HepG2 (cell line): ENCODE data around the gene TRPC4AP. TPM values are rescaled to one million over a fixed set of nuclear protein-coding genes. Genes with fewer than 3 reads are reported as not detected.

Experiments
- ATF7 ChIP-seq, 2 experiments: fragments of 450-650 bp in 1 of 2; sonication (generic) in 1 of 2; formaldehyde crosslinking in 1 of 2; IDR thresholded peaks; 2 replicates each; pipeline versions ENCODE4 v1.4.0 to v1.6.1; 2016 to 2020; ENCODE audit warnings: antibody characterized with exemption in 1 of 2, mild to moderate bottlenecking in 1 of 2, missing genetic modification reagents in 1 of 2
- ELF3 ChIP-seq: IDR thresholded peaks from 2 replicates; pipeline ENCODE4 v1.6.1; 2016; ENCODE audit warnings: missing genetic modification reagents, missing compliant biosample characterization
- FLYWCH1 ChIP-seq: sonication (generic); formaldehyde crosslinking; IDR thresholded peaks from 2 replicates; pipeline ENCODE4 v1.8.1; 2023; ENCODE audit warnings: mild to moderate bottlenecking, missing genetic modification reagents
- MBD4 ChIP-seq: IDR thresholded peaks from 2 replicates; pipeline ENCODE4 v1.6.1; 2012; ENCODE audit warnings: low read length, inconsistent platforms, borderline replicate concordance
- PHF21A ChIP-seq: sonication (generic); formaldehyde crosslinking; IDR thresholded peaks from 2 replicates; pipeline ENCODE4 v1.5.0; 2020; ENCODE audit warnings: mild to moderate bottlenecking, missing genetic modification reagents
- POLR2G ChIP-seq: fragments of 200-400 bp; formaldehyde crosslinking; IDR thresholded peaks from 2 replicates; pipeline ENCODE4 v1.6.1; 2018; ENCODE audit warnings: mild to moderate bottlenecking, low read depth, low read length, moderate library complexity
- RBM39 ChIP-seq: fragments of 200-400 bp; formaldehyde crosslinking; IDR thresholded peaks from one replicate; pipeline ENCODE4 v1.6.1; 2018; ENCODE audit warnings: antibody characterized with exemption, mild to moderate bottlenecking, low read depth, low read length; ENCODE audit not compliant: poor library complexity, severe bottlenecking
- TBL1XR1 ChIP-seq: fragments of 150-350 bp; IDR thresholded peaks from 2 replicates; pipeline ENCODE4 v1.6.1; 2014; ENCODE audit warnings: borderline replicate concordance, low read length; ENCODE audit not compliant: partially characterized antibody
- ZNF30 ChIP-seq: sonication (generic); formaldehyde crosslinking; IDR thresholded peaks from 2 replicates; pipeline ENCODE4 v1.5.0; 2020; ENCODE audit warnings: mild to moderate bottlenecking, missing genetic modification reagents
- ZNF350 ChIP-seq: sonication (generic); formaldehyde crosslinking; IDR thresholded peaks from 2 replicates; pipeline ENCODE4 v1.4.0; 2020; ENCODE audit warnings: mild to moderate bottlenecking, low read depth, missing genetic modification reagents, borderline replicate concordance
- ZNF446 ChIP-seq: sonication (generic); formaldehyde crosslinking; IDR thresholded peaks from 2 replicates; pipeline ENCODE4 v1.5.0; 2020; ENCODE audit warnings: mild to moderate bottlenecking, missing genetic modification reagents
- ZNF720 ChIP-seq: sonication (generic); formaldehyde crosslinking; IDR thresholded peaks from 2 replicates; pipeline ENCODE4 v1.4.0; 2020; ENCODE audit warnings: missing genetic modification reagents
- ZSCAN30 ChIP-seq: sonication (generic); formaldehyde crosslinking; IDR thresholded peaks from 2 replicates; pipeline ENCODE4 v1.5.0; 2020; ENCODE audit warnings: mild to moderate bottlenecking, missing genetic modification reagents
- polyA plus RNA-seq, 8 experiments: library from polyadenylated mRNA; depleted of rRNA in 3 of 8; stranded (reverse) in 7 of 8; unstranded in 1 of 8; fragments of >200 nt; fragmentation: Illumina TruSeq in 4 of 8; extraction: Trizol in 4 of 8; gene quantifications; 2 replicates each; pipeline versions ENCODE4 v1.2.1 to v1.2.3, GENCODE V29; 2011 to 2016; ENCODE audit warnings: low read depth in 4 of 8, missing spikeins in 1 of 8, mixed read lengths in 1 of 8; ENCODE audit not compliant: insufficient read depth in 1 of 8
- total RNA-seq, 5 experiments: library from RNA; depleted of rRNA; stranded (reverse); fragments of >200 nt; fragmentation: Illumina TruSeq; extraction: Trizol; gene quantifications; 2 replicates each; pipeline ENCODE4 v1.2.3, GENCODE V29; 2016; ENCODE audit warnings: low read depth in 1 of 5
- TF ChIP-seq, protein P1 (sequence below): sonication (generic); formaldehyde crosslinking; IDR thresholded peaks from 2 replicates; pipeline ENCODE4 v1.9.0; 2021; ENCODE audit warnings: mild to moderate bottlenecking, missing genetic modification reagents
- TF ChIP-seq, protein P2 (sequence below): sonication (generic); formaldehyde crosslinking; IDR thresholded peaks from 2 replicates; pipeline ENCODE4 v1.4.0; 2020; ENCODE audit warnings: missing genetic modification reagents

The TRPC4AP gene
- total and polyA plus RNA-seq, 2 of the 13 experiments (the other 11 are each of a cell fraction or from before 2014, with no cell fraction given), result 136 to 137 TPM

DNA sequence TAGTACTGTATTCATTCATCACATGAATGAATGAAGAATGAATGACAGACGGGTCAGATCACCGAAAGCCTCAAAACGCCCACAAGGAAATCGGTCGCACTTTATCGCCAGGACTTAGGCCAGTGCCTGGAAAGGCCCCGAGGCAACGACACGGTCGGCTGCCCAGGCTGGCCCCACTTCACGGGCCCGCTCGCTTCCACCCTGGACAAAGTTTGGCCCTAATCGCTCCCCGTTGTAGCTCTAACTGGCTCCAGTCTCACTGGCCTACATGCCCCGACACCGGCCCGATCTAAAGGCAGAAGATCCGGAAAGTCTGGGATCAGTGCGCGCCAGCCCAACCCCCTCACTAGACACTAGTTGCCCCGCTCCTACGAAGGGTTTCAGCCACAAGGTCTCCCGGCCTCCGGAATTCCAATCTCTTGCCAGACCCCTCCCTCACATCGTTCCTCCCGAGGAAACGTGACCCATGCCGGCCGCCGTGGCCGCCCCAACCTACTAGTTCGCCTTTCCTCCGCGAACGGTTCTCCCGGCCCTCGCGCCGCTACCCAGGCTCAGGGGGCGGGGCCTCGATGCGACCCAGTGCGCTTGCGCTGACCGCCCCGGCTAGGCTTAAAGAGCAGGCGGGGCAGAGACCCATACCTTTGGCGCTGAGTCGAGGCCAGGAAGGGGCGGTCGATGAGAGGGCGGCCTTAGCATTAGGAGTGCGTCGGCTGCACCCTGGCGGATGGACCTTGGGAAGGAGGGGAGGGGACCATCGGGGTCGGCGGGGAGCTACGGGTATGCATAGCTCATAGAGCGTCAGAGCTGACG is 137.2 kb downstream of the TRPC4AP start, which contains the start of the genes GSS and MYH7B (continued):
- TF ChIP-seq, protein P1, sequence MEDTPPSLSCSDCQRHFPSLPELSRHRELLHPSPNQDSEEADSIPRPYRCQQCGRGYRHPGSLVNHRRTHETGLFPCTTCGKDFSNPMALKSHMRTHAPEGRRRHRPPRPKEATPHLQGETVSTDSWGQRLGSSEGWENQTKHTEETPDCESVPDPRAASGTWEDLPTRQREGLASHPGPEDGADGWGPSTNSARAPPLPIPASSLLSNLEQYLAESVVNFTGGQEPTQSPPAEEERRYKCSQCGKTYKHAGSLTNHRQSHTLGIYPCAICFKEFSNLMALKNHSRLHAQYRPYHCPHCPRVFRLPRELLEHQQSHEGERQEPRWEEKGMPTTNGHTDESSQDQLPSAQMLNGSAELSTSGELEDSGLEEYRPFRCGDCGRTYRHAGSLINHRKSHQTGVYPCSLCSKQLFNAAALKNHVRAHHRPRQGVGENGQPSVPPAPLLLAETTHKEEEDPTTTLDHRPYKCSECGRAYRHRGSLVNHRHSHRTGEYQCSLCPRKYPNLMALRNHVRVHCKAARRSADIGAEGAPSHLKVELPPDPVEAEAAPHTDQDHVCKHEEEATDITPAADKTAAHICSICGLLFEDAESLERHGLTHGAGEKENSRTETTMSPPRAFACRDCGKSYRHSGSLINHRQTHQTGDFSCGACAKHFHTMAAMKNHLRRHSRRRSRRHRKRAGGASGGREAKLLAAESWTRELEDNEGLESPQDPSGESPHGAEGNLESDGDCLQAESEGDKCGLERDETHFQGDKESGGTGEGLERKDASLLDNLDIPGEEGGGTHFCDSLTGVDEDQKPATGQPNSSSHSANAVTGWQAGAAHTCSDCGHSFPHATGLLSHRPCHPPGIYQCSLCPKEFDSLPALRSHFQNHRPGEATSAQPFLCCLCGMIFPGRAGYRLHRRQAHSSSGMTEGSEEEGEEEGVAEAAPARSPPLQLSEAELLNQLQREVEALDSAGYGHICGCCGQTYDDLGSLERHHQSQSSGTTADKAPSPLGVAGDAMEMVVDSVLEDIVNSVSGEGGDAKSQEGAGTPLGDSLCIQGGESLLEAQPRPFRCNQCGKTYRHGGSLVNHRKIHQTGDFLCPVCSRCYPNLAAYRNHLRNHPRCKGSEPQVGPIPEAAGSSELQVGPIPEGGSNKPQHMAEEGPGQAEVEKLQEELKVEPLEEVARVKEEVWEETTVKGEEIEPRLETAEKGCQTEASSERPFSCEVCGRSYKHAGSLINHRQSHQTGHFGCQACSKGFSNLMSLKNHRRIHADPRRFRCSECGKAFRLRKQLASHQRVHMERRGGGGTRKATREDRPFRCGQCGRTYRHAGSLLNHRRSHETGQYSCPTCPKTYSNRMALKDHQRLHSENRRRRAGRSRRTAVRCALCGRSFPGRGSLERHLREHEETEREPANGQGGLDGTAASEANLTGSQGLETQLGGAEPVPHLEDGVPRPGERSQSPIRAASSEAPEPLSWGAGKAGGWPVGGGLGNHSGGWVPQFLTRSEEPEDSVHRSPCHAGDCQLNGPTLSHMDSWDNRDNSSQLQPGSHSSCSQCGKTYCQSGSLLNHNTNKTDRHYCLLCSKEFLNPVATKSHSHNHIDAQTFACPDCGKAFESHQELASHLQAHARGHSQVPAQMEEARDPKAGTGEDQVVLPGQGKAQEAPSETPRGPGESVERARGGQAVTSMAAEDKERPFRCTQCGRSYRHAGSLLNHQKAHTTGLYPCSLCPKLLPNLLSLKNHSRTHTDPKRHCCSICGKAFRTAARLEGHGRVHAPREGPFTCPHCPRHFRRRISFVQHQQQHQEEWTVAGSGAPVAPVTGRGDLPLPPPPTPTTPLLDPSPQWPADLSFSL (CRISPR knock-in tag), result 0 out of 2 replicates have a peak, but pooled peaks have one; percentile 58
- TF ChIP-seq, protein P2, sequence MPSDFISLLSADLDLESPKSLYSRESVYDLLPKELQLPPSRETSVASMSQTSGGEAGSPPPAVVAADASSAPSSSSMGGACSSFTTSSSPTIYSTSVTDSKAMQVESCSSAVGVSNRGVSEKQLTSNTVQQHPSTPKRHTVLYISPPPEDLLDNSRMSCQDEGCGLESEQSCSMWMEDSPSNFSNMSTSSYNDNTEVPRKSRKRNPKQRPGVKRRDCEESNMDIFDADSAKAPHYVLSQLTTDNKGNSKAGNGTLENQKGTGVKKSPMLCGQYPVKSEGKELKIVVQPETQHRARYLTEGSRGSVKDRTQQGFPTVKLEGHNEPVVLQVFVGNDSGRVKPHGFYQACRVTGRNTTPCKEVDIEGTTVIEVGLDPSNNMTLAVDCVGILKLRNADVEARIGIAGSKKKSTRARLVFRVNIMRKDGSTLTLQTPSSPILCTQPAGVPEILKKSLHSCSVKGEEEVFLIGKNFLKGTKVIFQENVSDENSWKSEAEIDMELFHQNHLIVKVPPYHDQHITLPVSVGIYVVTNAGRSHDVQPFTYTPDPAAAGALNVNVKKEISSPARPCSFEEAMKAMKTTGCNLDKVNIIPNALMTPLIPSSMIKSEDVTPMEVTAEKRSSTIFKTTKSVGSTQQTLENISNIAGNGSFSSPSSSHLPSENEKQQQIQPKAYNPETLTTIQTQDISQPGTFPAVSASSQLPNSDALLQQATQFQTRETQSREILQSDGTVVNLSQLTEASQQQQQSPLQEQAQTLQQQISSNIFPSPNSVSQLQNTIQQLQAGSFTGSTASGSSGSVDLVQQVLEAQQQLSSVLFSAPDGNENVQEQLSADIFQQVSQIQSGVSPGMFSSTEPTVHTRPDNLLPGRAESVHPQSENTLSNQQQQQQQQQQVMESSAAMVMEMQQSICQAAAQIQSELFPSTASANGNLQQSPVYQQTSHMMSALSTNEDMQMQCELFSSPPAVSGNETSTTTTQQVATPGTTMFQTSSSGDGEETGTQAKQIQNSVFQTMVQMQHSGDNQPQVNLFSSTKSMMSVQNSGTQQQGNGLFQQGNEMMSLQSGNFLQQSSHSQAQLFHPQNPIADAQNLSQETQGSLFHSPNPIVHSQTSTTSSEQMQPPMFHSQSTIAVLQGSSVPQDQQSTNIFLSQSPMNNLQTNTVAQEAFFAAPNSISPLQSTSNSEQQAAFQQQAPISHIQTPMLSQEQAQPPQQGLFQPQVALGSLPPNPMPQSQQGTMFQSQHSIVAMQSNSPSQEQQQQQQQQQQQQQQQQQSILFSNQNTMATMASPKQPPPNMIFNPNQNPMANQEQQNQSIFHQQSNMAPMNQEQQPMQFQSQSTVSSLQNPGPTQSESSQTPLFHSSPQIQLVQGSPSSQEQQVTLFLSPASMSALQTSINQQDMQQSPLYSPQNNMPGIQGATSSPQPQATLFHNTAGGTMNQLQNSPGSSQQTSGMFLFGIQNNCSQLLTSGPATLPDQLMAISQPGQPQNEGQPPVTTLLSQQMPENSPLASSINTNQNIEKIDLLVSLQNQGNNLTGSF (CRISPR knock-in tag), result peak; percentile 80; the same call in 1 of the 2 replicates
- TF ChIP-seq ZNF350 (peak; percentile 100), RBM39 (peak; percentile 98), POLR2G (peak; percentile 99), ATF7 (IDR thresholded peaks at IDR 0.05) (no peak), ATF7 (CRISPR knock-in tag; IDR thresholded peaks at IDR 0.05) (peak; percentile 67; the same call in 1 of the 2 replicates), ZNF30 (peak; percentile 88), ZSCAN30 (CRISPR knock-in tag) (peak; percentile 93; the same call in 1 of the 2 replicates), ZNF720 (CRISPR knock-in tag) (no peak), ZNF446 (CRISPR knock-in tag) (no peak; the same call in 1 of the 2 replicates), ELF3 (CRISPR knock-in tag) (peak; percentile 85; the same call in 1 of the 2 replicates), MBD4 (no peak), FLYWCH1 (0 out of 2 replicates have a peak, but pooled peaks have one; percentile 3), PHF21A (peak; percentile 99), TBL1XR1 (no peak)
